ENCODE measurements around the gene EPOP.

Gene EPOP

GRCh38 chr17:38711792-38712571 is 37.2 kb upstream of the EPOP start:
- H3K36me3 ChIP-seq (ENCODE audit: control insufficient read depth, low read length) = peaks cover 95% of the 10 kb centered on the region
- no peak overlapping the region for H3K4me2 ChIP-seq (ENCODE audit: low read length)
- H3K27ac ChIP-seq (ENCODE audit: low read depth, low read length) = no peak overlapping the region
- no peaks in the 10 kb centered on the region for H3K9me2 ChIP-seq (replicated peaks; ENCODE audit: control insufficient read depth, low read length)
- peaks cover 15% of the 10 kb centered on the region for H3K79me2 ChIP-seq (ENCODE audit: control insufficient read depth, low read length)
- no peaks in the 10 kb centered on the region for H3K27me3 ChIP-seq (ENCODE audit: control insufficient read depth, low read length)
- H3K4me1 ChIP-seq (ENCODE audit: control insufficient read depth, low read length) = peaks cover 11% of the 10 kb centered on the region
- no peak overlapping the region for H3K4me3 ChIP-seq (ENCODE audit: low read length)
- H4K20me1 ChIP-seq (ENCODE audit: control insufficient read depth, insufficient read depth, low read depth, low read length) = peaks cover 4% of the 10 kb centered on the region; the same call in 1 of the 2 replicates
- no peaks in the 10 kb centered on the region for H3F3A ChIP-seq (ENCODE audit: control insufficient read depth, insufficient read depth)
- H3K9me3 ChIP-seq (ENCODE audit: control insufficient read depth, insufficient read depth, low read length) = no peaks in the 10 kb centered on the region
- TF ChIP-seq CTCF (IDR thresholded peaks at IDR 0.05; ENCODE audit: low read depth, low read length, poor library complexity, severe bottlenecking) = no peak
- no peak for TF ChIP-seq EZH2phosphoT487 (IDR thresholded peaks at IDR 0.05; ENCODE audit: borderline replicate concordance, low read length)

GRCh38 chr17:38710985-38711384 is 36.2 kb upstream of the EPOP start:
- Histone ChIP-seq H3K27me3 (ENCODE audit: control insufficient read depth, low read length) (no peaks in the 10 kb centered on the region), H3K36me3 (ENCODE audit: control insufficient read depth, low read length) (peaks cover 91% of the 10 kb centered on the region), H3K4me3 (ENCODE audit: low read length) (no peak overlapping the region), H3K9me3 (ENCODE audit: control insufficient read depth, insufficient read depth, low read length) (no peaks in the 10 kb centered on the region), H3K9me2 (replicated peaks; ENCODE audit: control insufficient read depth, low read length) (no peaks in the 10 kb centered on the region), H3F3A (ENCODE audit: control insufficient read depth, insufficient read depth) (no peaks in the 10 kb centered on the region; the same call in 1 of the 2 replicates), H3K27ac (ENCODE audit: low read depth, low read length) (no peak overlapping the region), H4K20me1 (ENCODE audit: control insufficient read depth, insufficient read depth, low read depth, low read length) (peaks cover 7% of the 10 kb centered on the region), H3K4me1 (ENCODE audit: control insufficient read depth, low read length) (peaks cover 17% of the 10 kb centered on the region), H3K4me2 (ENCODE audit: low read length) (no peak overlapping the region), H3K79me2 (ENCODE audit: control insufficient read depth, low read length) (peaks cover 25% of the 10 kb centered on the region)
- TF ChIP-seq EZH2phosphoT487 (IDR thresholded peaks at IDR 0.05; ENCODE audit: borderline replicate concordance, low read length) (no peak), CTCF (IDR thresholded peaks at IDR 0.05; ENCODE audit: low read depth, low read length, poor library complexity, severe bottlenecking) (no peak)

- Histone ChIP-seq H3F3A (ENCODE audit: control insufficient read depth, insufficient read depth) (no peaks in the 10 kb centered on the region; the same call in 1 of the 2 replicates), H3K4me3 (ENCODE audit: low read length) (no peak overlapping the region), H3K27ac (ENCODE audit: low read depth, low read length) (no peak overlapping the region), H4K20me1 (ENCODE audit: control insufficient read depth, insufficient read depth, low read depth, low read length) (peaks cover 7% of the 10 kb centered on the region), H3K4me1 (ENCODE audit: control insufficient read depth, low read length) (peaks cover 15% of the 10 kb centered on the region), H3K9me2 (replicated peaks; ENCODE audit: control insufficient read depth, low read length) (no peaks in the 10 kb centered on the region), H3K4me2 (ENCODE audit: low read length) (no peak overlapping the region), H3K9me3 (ENCODE audit: control insufficient read depth, insufficient read depth, low read length) (no peaks in the 10 kb centered on the region), H3K79me2 (ENCODE audit: control insufficient read depth, low read length) (peaks cover 29% of the 10 kb centered on the region), H3K36me3 (ENCODE audit: control insufficient read depth, low read length) (peaks cover 90% of the 10 kb centered on the region), H3K27me3 (ENCODE audit: control insufficient read depth, low read length) (no peaks in the 10 kb centered on the region)
- TF ChIP-seq EZH2phosphoT487 (IDR thresholded peaks at IDR 0.05; ENCODE audit: borderline replicate concordance, low read length) = no peak
- TF ChIP-seq CTCF (IDR thresholded peaks at IDR 0.05; ENCODE audit: low read depth, low read length, poor library complexity, severe bottlenecking) = no peak
Observed at GRCh38 chr17:38710604-38710962, 35.8 kb upstream of the EPOP start.
